Measurements from ENCODE around the gene LYRM4.

DNA sequence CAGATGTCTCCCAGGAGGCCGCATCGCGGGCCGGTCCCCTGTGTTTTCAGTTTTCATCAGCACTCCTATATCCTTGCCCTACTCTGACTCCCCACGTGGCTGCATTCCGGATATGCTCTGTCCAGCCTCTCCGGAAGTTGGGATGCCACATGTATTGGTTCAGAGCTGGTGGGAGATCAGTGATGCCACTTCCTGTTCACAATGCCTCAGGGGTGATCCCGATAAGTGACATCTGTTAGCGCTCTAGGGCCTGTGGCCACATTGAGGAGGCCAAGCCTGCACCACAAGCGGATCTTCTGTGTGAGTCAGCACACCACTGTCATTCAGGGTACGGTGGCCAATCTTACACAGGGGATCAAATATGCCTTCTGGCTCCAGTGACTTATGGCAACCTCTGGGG, 117.8 kb downstream of the LYRM4 start:
- TF ChIP-seq, protein P1, sequence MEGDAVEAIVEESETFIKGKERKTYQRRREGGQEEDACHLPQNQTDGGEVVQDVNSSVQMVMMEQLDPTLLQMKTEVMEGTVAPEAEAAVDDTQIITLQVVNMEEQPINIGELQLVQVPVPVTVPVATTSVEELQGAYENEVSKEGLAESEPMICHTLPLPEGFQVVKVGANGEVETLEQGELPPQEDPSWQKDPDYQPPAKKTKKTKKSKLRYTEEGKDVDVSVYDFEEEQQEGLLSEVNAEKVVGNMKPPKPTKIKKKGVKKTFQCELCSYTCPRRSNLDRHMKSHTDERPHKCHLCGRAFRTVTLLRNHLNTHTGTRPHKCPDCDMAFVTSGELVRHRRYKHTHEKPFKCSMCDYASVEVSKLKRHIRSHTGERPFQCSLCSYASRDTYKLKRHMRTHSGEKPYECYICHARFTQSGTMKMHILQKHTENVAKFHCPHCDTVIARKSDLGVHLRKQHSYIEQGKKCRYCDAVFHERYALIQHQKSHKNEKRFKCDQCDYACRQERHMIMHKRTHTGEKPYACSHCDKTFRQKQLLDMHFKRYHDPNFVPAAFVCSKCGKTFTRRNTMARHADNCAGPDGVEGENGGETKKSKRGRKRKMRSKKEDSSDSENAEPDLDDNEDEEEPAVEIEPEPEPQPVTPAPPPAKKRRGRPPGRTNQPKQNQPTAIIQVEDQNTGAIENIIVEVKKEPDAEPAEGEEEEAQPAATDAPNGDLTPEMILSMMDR (IDR thresholded peaks at IDR 0.05): no peak
- no peak for TF ChIP-seq POLR2A (IDR thresholded peaks at IDR 0.05)
